HL-60 (cell line): ENCODE results near the gene LRP1B.

ENCODE experiments used
- CTCF ChIP-seq: IDR thresholded peaks from one replicate; pipeline ENCODE4 v1.5.1; 2011; ENCODE audit warnings: low read length, control low read depth, inconsistent platforms; ENCODE audit not compliant: insufficient read depth
- POLR2AphosphoS5 ChIP-seq: IDR thresholded peaks from 2 replicates; pipeline ENCODE4 v1.6.1; 2012; ENCODE audit warnings: low read depth
- SPI1 ChIP-seq: IDR thresholded peaks from 2 replicates; pipeline ENCODE4 v1.6.1; 2012; ENCODE audit warnings: low read depth, mild to moderate bottlenecking, borderline replicate concordance
- TF ChIP-seq, protein P1 (sequence below): IDR thresholded peaks from 2 replicates; pipeline ENCODE4 v1.6.1; 2012; ENCODE audit warnings: low read depth; ENCODE audit not compliant: insufficient replicate concordance

DNA sequence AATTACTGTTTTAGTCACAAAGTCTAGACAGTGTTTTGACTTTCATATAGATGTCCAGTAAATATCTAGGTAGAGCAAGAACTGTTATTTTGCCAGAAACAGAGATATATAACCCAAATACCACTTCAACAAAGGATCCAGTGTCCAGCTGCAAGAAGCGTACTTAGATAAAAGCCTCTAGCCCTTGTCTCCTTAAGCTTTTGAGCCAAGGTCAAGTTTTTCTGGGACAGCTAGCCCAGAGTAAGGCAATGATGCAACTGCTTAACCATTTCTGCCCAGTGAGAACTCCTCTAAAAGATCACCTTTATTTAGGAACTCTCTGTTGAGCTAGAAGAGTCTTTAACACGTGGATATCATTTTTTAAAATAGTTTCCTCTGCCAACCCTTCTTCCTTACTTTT lies 1925.7 kb downstream of the LRP1B start:
- TF ChIP-seq CTCF (no peak), SPI1 (no peak), POLR2AphosphoS5 (no peak)
- TF ChIP-seq, protein P1, sequence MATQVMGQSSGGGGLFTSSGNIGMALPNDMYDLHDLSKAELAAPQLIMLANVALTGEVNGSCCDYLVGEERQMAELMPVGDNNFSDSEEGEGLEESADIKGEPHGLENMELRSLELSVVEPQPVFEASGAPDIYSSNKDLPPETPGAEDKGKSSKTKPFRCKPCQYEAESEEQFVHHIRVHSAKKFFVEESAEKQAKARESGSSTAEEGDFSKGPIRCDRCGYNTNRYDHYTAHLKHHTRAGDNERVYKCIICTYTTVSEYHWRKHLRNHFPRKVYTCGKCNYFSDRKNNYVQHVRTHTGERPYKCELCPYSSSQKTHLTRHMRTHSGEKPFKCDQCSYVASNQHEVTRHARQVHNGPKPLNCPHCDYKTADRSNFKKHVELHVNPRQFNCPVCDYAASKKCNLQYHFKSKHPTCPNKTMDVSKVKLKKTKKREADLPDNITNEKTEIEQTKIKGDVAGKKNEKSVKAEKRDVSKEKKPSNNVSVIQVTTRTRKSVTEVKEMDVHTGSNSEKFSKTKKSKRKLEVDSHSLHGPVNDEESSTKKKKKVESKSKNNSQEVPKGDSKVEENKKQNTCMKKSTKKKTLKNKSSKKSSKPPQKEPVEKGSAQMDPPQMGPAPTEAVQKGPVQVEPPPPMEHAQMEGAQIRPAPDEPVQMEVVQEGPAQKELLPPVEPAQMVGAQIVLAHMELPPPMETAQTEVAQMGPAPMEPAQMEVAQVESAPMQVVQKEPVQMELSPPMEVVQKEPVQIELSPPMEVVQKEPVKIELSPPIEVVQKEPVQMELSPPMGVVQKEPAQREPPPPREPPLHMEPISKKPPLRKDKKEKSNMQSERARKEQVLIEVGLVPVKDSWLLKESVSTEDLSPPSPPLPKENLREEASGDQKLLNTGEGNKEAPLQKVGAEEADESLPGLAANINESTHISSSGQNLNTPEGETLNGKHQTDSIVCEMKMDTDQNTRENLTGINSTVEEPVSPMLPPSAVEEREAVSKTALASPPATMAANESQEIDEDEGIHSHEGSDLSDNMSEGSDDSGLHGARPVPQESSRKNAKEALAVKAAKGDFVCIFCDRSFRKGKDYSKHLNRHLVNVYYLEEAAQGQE = no peak
